Measurements from ENCODE around the gene OSER1. TPM values are rescaled to one million over a fixed set of nuclear protein-coding genes. Genes with fewer than 3 reads are reported as not detected.

OSER1 gene
- total RNA-seq, 1 donor from 2014 or later = 38.5 TPM

DNA sequence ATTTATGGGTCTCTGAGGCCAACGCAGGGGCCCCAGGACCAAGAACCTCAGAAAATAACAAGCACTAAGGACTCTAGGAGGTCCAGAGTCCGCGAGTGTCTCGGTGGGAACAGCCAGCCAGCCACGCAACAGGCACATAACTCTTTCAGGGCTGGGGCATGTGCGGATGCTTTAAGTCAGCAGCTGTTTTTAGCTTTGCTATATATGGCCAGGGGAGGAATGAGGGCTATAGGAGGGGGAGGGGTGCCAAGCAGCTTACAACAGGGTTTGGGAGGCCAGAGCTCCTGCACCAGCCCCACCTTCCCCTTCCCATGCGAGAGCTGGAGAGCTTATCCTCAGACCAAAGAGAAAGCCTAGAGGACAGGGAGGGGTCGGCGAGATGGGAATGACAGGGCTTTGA lies 29.8 kb downstream of the OSER1 start:
- DNase-seq (ENCODE audit: low read depth in 2 of 2) = no peak

DNA sequence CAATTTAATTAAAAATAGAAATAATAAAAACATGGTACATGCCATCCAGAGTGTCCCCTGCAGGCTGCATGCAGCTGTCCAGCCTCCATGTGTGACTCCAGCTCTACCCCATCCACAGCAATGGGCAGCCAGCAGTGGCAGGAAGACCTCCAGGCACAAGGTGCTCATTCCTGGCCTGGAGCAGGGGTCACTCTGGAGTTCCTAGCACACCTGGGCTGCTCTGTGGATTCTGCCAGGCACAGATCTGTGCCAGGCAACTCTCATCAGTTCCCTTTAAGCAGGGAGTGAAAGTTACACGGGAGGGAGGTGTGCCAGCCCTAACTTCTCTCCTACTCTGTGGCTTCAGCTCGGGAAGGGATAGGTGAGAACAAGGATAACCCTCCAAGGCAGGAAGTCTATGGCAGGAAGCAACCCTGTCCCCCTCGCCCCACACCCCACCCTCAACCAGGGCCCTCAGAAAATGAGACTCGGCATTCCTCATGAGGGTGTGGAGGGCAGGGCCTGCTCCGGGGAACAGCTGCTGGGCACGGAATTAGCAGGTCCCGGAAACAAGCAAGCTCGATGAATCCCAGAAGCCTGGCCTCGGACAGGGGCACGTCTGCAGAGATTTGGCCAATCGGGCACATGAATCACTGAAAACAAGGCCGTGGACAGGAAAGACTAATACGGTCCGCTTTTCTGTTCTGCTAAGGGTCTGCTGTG lies 33.6 kb downstream of the OSER1 start:
- DNase-seq (ENCODE audit: low read depth in 2 of 2) = no peak

DNA sequence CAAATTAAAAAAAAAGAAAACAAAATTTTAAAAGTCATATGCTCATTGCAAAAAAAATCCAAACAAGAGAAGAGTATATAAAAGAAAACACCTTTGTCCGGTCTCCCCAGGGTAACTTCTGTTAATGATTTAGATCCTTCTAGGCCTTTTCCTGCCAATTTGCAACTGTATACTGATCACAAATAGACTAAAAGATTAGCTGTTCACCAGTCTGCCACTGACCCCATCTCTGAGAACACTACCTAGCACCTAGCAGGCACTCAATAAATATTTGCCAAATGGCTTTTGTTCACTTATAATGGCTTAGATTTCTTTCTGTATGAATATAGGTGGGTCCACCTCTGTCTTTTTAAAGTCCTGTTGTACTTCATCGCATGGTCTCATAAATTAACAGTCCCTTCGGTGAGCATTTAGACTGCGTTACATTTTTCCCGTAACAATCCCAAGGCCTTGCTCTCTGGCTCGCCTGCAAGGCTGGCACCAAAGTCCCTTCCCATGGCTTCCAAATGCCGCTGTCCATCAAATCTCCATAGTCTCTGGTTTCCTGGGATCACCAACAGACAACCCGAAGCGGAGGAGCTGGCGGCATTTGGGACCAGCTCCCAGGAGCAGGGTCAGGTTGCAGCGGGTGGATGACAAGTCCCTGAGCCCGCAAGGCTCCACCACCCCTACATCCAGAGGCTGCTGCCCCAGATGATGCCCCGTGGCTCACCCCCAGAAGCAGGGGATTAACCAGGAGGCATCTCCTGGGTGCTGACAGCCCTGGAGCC lies 35.4 kb downstream of the OSER1 start:
- DNase-seq (ENCODE audit: low read depth in 2 of 2) = no peak

DNA sequence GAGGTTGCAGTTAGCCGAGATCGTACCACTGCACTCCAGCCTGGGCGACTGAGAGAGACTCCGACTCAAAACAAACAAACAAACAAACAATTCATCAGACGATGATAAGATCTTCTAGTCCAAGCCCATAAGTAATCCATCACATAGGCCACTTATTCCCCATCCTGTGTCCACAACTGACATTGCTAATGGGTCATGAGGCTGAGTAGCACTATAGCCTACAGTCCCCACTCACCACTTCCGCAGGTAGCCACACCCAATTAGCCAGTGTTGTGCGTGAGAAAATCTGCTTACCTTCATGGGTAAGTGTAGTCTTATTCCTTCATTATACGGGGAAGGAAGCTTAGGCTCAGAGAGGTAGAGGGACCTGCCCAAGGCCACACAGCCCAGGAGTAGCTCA lies 36.7 kb downstream of the OSER1 start:
- no peak for DNase-seq (ENCODE audit: low read depth in 2 of 2)

DNA sequence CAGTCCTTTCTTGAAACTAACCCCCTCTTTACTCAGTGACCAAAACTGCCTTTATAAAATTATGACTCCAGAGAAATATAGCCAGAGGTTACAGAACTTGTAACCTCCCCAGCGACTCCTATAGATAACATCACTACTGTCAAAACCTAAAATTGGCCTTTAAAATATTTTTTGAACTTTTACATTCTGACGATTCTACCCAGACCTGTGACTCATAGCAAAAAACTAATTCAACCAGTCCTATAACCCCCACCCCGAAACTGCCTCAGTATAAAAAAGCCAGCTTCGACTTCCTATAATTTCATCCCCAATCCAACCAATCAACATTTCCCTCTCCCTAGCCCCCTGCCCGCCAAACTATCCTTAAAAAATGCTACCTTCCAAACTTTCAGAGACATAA lies 37.5 kb downstream of the OSER1 start:
- no peak for DNase-seq (ENCODE audit: low read depth in 2 of 2)

DNA sequence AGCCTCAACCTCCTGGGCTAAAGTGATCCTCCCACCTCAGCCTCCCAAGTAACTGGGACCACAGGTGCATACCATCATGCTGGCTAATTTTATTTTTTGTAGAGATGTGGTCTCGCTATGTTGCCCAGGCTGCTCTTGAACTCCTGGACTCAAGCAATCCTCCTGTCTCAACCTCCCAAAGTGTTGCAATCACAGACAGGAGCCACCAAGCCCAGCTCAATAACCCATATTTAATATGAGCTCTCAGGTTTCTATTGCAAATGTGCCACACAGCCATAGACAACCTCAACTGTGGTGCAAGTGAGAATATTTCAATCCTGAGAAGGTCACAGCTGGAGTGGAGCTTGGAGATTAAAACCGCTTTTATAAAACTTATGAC lies 38.0 kb downstream of the OSER1 start:
- DNase-seq (ENCODE audit: low read depth in 2 of 2) = no peak

DNA sequence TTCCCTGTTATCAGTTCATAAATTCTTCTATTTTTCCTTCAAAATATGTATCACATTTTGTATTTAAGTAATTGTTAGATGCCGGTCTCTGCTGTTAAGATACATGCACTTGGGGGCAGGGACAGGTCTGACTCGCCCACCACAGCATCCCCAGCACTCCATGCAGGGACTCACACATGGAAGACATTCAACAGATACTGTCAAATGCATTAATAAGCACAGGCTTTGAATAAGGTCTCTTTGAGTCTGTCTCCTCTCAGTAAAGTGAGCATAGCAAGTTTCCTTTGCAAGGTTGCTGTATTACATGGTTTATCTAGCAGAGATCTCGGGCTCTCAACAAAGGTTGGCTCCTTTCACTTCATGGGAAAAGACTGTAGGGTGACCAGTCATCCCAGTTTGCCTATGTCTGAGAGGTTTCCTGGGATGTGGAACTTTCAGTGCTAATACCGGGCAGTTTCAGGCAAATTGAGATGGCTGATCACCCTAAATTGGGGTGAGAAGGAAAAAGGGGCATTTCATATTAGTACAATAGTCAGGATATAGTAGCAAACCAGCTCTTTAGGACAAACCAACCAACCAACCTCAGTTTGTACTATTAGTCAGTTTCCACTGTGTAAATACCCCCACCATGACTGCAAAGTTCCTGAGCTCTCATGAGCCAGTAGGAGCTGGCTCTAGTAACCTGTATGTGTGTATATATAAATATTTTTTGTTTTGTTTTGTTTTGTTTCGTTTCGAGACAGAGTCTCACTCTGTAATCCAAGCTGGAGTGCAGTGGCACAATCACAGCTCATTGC lies 38.6 kb downstream of the OSER1 start:
- no peak for DNase-seq (ENCODE audit: low read depth in 2 of 2)

DNA sequence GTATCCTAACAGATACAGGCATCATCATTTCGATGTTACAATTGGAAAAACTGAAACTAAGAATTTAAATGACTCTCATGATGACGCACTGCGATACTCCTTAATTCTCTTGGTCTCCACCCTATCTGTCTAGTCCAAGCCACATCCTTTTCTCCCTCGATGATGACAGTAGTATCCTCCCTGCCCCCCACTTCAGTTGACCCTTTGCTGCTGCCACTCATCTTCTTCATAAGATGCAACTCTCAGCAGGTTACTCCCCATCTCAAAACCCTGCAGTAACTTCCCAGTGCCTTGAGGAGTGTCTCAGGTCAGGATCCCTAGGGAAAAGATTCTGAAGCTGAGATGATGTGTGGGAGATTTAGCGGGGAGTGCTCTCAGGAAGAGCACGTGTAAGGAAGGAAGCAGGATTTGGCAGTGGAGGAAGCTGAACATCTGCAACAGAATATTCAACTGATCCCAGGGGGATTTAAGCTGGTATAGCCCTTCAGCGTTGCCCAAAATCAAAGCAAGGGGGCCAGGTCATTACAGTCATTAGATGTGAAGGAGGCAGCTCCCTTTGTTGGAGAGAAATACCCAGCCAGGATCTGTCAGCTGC lies 39.7 kb downstream of the OSER1 start:
- DNase-seq (ENCODE audit: low read depth in 2 of 2) = no peak

DNA sequence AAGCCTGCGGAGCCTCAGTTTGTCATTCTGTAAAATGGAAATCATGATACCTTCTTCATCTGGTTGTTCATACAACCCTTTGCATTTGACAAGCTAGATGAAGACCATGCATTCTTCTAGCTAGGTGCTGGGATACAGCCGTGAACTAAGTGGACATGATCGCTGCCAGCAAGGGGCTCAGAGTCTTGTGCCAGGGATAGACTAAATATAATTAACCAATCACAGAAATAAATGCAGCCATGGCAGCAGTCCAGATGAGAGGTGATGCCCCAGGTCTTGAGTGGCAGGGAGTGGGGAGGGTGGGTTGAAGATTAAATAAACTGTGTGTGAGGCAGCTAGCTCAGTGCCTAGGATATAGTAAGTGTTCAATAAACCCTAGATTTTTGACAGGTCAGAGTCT lies 42.8 kb downstream of the OSER1 start:
- no peak for DNase-seq (ENCODE audit: low read depth in 2 of 2)

DNA sequence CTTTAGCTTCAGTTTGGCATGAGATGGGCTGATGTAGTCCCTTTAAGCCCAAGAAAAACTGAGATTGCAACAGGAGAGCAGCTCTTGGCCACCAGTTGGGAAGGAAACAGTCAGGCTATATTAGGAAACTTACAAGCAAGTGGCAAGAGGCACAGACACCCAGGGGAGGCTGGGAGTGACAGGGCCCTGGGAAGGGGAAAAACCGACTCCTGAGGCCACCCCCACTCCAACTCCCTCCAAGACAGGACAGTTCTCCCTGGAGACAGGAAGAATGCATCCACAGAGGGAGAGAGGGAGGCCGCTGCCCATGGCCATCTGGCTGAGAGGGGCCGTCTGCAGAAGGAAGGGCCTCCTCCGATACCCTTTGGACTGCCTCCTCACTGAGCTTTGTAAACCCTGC lies 44.1 kb downstream of the OSER1 start:
- no peak for DNase-seq (ENCODE audit: low read depth in 2 of 2)

DNA sequence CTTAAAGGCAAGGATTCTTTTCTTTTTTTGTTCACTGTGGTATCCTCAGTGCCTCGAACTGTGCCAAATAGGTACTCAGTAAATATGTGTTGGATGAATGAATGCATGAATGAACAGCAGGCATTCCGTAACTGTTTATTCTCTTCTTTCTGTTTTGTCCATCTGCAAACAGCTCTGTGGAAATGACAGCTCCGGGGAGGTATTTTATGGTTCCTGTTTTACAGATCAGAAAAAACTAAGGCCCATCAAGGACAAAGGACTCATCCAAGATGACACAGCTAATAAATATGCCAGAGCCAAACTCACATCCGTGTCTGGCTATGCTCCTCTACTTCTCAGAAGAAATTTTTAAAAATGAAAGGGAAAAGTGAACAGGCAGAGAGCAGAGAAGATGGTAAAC lies 44.6 kb downstream of the OSER1 start:
- DNase-seq (ENCODE audit: low read depth in 2 of 2) = peak in 1 of 2 donors; percentile 17

DNA sequence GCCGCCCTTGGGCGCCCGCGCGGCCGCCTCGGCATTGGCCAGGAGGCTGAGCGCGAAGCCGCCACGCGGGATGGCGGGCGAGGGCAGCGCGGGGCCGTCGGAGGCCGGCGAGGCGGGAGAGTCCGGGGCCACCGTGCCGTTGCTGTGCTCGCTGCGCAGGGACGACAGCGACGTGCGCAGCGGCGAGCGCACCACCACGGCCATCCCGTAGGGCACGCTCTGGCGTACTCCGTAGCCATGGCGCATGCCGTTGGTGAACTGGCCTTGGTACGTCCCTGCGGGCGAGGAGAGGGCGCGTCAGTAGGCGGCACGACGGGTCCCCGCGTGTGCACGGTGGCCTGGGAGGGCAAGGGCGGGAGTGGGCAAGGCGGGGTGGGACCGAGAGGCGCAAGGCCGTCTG lies 50.4 kb downstream of the OSER1 start:
- no peak for DNase-seq (ENCODE audit: low read depth in 2 of 2)

DNA sequence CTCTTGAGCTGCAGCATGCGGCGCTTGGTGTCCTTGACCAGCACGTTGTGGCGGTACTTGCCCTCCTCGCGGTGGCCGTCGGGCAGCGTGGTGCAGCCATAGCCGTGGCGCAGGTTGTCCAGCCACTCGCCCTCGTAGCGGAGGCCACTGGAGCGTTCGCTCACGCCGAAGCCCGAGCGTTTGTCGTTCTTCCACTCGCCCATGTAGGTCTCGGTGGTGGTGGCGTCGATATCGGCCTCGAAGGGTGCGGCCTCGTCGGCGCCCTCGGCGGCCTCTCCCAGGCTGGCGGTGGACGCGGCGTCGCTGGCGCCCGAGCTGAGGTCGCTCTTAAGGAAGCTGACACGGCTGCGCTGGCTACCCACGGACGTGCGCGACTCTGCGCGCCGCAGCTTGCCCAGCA lies 50.9 kb downstream of the OSER1 start:
- DNase-seq (ENCODE audit: low read depth in 2 of 2) = no peak

DNA sequence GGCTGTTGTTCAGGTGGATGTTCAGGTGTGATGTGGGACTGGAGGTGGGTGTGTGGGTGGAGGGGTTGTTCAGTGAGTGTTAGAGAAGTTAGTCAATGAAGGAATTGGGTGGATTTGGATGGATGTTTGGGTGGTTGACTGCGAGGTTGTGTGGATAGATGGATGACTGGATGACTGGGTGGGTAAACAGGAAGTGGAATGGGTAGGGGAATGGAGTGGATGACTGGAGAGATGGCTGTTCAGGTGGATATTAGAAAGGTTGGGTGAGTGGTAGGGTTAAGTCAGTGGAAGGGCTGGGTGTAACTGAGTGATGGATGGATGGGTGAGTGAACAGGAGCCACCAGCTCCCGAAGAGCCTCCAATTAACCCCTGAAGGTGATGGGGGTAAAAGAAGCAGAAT lies 51.4 kb downstream of the OSER1 start:
- DNase-seq (ENCODE audit: low read depth in 2 of 2) = no peak

DNA sequence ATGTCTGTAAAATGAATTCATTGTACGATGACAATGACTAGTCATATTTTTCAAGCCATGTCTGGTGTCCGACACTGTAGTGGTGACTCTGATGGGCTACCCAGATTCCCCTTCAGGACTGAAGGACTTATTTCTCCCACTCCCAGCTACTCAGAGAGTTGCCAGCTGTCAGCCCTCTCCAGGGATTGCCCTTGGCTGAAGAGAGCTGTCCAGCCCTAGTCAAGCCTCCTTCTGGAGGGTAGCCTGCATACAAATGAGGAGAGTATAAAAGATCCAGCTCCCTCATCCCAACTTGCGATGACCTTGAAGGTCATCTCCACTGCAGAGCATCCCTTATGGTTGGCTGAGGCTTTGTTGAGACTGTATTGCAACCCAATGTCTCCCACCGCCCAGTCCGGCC lies 53.5 kb downstream of the OSER1 start:
- DNase-seq (ENCODE audit: low read depth in 2 of 2) = no peak

DNA sequence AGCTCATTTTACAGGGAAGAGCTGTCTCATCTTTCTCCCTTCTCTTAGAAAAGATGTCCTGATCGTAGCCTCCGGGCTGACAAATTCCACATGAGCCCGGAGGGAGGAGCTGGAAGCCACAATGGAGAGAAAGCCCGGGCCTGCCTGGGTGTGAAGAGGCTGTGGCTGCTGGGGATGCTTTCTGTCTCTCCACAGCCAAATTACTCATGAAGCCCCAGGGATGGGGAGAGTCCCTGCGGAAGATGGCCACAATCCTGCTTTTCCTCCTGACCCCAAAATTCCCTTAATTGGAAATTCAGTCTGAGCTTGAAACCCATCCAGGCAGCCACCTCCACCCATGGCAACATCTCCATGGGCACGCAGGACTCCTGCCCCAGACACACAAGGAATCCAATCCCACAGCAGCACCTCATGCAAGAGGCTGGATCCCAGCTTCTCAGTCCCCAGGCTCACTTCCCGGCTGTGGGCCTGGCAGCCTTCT lies 56.0 kb downstream of the OSER1 start:
- no peak for DNase-seq (ENCODE audit: low read depth in 2 of 2)

DNA sequence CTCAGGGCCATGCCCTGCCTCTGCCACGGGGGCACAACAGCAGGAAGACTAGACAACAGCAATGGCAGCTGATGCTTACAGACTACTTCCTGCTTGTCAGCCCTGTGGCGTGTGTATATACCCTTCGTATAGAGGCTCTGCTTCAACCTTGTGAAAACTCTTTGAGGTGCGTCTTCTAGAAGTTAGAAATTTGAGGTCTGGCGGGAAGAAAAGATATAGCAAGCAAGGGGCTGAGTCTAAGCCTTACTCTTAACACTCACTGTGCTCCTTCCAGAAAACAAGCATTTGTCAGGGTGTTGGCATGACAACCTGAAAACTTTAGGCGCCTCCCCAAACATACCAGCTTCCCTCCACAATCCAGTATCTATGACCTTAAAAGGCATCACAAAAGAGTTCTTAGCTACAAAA lies 56.9 kb downstream of the OSER1 start:
- DNase-seq (ENCODE audit: low read depth in 2 of 2) = no peak

DNA sequence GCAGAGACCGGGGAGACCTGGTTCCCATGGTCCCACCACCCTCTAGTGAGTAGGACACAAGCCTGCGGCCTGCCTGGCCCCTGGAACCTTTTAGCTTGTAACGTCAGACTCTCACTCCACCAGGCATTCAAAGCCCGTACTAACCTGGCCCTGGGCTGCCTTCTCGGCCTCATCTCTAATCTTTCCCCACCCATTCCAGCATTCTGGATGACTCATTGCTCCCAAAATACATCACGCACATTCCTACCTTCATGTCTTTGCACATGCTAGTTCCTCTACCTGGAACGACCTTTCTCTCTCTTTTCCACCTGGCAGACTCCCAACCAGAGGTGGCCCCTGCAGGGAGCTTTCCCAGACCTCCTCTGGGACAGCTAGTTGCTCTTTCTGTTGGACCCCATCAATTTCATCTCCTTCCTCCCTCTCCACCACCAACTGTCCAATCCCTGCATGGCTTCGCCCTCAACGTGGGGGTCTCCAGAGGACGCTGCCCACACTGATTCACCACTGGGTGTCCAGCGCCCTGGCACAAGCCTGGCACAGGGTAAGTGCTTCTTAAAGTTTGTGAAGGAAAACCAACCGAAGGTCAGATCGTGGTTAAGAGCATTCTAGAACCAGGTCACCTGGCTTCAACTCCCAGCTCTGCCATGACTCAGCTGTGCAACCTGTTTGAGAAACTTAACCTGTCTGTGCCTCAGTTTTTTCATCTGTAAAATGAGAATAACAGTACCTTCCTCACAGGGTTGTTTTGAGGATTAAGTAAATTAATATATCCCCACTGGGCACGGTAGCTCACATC lies 58.8 kb downstream of the OSER1 start:
- DNase-seq (ENCODE audit: low read depth in 2 of 2) = no peak

DNA sequence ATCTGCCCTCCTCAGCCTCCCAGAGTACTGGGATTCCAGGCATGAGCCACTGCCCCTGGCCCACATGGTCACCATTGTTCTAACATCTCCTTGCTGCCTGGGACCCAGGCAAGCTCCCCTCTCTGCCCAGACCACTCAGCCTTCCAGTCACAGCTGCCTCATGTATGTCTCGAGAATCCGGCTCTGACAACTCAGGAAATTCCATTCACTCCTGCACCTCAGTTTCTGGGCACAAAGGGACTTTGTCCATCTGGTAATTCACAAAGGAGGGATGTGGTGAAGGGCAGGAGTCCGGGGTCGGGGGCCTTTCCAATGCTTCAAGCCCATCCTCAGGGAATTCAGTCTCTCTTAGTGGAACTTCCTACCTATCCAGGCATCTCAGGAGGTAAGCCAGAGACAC lies 64.3 kb downstream of the OSER1 start:
- no peak for DNase-seq (ENCODE audit: low read depth in 2 of 2)
